Vagina (tissue), 2 donors: ENCODE measurements around the gene MACO1.

Experiments
- POLR2AphosphoS5 ChIP-seq, 2 donors: sonication (generic); formaldehyde crosslinking; IDR thresholded peaks; one replicate each; pipeline ENCODE4 v1.9.0; 2017; ENCODE audit warnings: antibody characterized with exemption in 2 of 2, mild to moderate bottlenecking in 2 of 2, low read depth in 1 of 2; ENCODE audit not compliant: insufficient read depth in 1 of 2
- TF ChIP-seq, protein P1 (sequence below), 3 experiments: fragments of 450-650 bp in 2 of 3; fragments of 200-600 bp in 1 of 3; sonication (generic) in 1 of 3; IDR thresholded peaks; one replicate each; pipeline ENCODE4 v1.5.1; 2017 to 2019; ENCODE audit warnings: antibody characterized with exemption in 3 of 3, mild to moderate bottlenecking in 2 of 3, moderate library complexity in 2 of 3

DNA sequence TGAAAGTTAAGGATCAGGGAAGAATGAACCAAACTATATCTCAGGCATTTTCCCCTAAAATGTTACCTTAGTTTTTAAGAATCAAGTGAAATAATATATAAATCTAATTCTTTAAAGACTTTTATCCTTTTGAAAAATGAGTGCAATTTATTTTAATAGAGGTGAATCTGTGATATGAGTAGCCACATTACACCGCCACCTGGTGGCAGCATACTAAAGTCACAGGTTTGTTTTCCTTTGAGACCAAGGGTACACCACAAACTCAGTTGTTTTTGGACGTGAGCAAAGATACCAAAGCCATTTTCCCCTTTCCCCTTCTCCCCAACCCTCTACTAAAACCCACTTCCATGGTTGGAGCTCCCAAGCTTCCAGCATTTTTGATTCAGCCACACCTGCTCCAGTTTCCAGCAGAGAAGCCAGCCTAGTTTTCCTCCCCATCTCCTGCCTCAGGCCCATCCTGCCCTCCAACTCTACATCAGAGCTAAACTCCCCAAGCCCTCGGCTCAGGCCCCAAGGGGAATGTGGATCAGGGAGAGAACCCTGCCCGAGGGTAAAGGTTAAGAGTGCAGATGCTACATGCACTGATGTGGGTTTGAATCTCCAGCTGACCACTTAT, 89.9 kb downstream of the MACO1 start:
- TF ChIP-seq, protein P1, sequence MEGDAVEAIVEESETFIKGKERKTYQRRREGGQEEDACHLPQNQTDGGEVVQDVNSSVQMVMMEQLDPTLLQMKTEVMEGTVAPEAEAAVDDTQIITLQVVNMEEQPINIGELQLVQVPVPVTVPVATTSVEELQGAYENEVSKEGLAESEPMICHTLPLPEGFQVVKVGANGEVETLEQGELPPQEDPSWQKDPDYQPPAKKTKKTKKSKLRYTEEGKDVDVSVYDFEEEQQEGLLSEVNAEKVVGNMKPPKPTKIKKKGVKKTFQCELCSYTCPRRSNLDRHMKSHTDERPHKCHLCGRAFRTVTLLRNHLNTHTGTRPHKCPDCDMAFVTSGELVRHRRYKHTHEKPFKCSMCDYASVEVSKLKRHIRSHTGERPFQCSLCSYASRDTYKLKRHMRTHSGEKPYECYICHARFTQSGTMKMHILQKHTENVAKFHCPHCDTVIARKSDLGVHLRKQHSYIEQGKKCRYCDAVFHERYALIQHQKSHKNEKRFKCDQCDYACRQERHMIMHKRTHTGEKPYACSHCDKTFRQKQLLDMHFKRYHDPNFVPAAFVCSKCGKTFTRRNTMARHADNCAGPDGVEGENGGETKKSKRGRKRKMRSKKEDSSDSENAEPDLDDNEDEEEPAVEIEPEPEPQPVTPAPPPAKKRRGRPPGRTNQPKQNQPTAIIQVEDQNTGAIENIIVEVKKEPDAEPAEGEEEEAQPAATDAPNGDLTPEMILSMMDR (IDR thresholded peaks at IDR 0.05), result peak; percentile 65 to 81 (median 70)
- TF ChIP-seq POLR2AphosphoS5 (IDR thresholded peaks at IDR 0.05; ENCODE audit: insufficient read depth in 1 of 2, low read depth in 1 of 2), result peak in 1 of 2 donors; percentile 30
